Stimulated activated CD4-positive, alpha-beta T cell treated with anti-CD3 and anti-CD28 coated beads, Interleukin-12 subunit alpha, Interleukin-12 subunit beta, amount 100 ng/mL, for 24 hours (primary cell): ENCODE measurements around the gene DUSP2.

Experiments used
- DNase-seq, 2 experiments: peaks; one replicate each; pipeline ENCODE4 v3.0.0-alpha.2; 2020; ENCODE audit warnings: low read depth in 2 of 2

The DUSP2 gene

DNA sequence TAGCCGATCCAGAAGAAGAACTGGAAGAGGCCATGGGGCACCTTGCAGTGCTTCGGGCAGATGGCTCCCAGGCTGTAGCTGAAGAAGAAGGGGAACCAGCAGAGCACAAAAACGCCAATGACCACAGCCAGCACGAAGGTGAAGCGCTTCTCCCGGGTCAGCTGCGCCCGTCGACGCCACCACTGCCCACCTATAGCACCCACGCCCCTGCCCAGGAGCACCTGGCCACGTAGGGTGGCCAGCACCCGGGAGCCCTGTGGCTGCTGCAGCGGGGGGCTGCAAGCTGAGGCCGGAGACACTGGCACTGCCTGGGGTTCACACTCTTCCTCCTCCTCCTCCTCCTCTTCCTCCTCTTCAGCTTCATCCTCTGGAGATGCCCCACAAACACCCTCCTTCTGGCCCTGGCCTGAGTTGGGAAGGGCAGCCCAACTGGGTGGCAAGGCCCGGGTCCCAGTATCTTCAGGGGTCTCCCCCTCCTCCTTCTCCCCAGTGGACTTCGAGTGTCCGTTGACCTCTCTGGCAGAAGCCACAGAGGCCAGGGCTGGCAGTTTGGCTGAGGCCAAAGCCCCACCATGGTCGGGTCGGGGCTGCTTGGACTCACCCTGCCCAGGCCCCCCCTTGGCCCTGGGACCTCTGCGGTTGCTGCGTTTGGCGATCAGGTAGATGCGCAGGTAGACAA, 30.2 kb downstream of the DUSP2 start:
- DNase-seq = no peak

GRCh38 chr2:96114546-96114902, 30.7 kb downstream of the DUSP2 start:
- DNase-seq = no peak

DNA sequence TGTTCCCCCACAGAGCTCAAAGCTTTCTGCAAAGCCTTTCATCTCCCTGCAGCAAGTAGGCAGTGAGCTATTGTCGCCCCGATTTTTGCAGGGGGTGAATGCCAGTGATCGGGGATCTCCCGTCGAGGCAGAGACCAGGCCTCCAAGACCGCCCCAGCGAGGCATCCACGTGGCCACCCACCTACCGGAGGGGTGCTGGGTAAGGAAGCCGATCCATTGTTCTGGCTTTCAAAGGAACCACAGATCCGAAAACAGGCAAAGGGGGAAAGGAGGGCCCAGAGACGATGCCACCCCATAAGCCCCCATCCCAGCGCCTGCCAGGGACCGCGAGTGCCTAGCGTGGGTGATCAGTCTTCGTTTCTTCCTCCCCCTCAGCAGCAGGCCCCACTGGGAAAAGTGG, 31.3 kb downstream of the DUSP2 start:
- no peak for DNase-seq

DNA sequence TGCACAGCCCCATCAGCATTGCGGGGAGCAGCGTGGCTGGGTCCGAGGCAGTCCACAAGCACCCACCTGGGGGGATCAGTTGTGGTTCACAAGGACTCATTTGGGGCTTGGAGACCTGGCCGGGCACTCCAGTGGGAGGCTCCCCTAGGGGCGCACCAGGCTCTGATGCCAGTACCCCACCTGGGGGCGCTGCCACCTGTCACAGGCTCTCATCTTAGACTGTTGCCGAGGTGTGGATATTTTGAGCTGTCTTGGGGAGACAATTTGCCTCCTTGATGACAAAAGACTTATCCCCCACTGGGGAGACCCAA, 31.9 kb downstream of the DUSP2 start:
- no peak for DNase-seq

GRCh38 chr2:96112501-96113366, 32.5 kb downstream of the DUSP2 start:
- DNase-seq = no peak

- DNase-seq = no peak
Observed at GRCh38 chr2:96111823-96112500, 33.3 kb downstream of the DUSP2 start.

- DNase-seq = no peak
Observed at GRCh38 chr2:96111257-96111640, 34.0 kb downstream of the DUSP2 start.

- DNase-seq = no peak
Observed at GRCh38 chr2:96110621-96111256, 34.5 kb downstream of the DUSP2 start.

GRCh38 chr2:96109931-96110511, 35.2 kb downstream of the DUSP2 start:
- DNase-seq = no peak

GRCh38 chr2:96109361-96109680, 35.9 kb downstream of the DUSP2 start:
- DNase-seq = no peak

DNA sequence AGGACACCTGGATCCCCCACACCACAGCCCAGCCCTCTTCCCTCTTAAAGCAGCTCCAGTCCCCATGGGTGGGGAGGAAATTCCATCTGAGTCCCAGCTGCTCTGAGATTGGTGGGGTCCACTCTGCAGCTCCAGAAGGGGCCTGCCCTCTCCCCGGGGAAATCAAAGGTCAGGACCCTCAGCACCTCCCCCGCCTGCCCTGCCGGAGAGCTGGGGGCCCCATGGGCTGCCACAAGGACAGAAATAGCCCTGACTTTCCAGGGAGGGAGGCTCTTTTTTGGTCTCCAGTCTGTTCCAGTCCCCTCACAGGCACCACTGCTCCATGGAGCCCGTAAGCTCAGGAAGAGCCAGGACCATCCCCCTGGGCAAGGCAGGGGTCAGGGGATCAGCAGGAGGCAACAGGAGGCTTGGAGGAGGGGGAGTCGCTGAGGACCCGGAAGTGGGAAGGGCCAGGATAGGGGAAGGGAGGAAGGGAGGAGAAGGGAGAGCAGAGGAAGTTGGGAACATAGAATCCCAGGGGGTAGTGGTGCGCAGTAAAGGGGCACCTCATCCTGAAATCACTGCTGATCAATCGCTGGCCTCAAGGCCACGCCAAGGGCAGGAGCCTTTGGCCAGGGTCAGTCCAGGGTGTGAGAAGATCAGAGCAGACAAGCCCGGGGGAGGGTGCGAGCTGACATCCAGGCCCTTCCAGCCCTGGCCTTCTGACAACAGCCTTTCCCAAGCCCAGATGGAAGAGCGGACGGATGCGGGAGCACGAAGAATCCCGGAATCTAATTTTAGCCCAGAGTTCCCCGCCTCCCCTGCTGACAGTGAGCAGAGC, 36.5 kb downstream of the DUSP2 start:
- no peak for DNase-seq

DNA sequence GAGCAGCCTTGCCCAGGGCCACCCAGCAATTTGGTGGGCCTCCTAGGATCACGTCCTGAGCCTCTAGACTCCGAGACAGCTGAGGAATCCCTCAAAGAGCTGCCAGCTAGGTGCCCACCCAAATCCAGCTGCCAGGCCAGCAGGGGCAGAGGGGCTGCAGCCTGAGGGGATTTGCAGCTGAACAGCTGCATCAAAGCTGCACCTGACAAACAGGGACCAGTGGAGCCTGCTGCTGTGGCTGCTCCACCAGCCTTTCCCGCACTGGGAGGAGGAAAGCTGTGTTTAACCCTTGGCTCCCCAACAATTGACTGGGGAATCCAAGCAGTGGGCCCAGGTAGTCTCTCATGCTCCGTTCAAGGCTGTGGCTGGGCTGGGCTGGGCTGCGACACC, 37.1 kb downstream of the DUSP2 start:
- no peak for DNase-seq

DNA sequence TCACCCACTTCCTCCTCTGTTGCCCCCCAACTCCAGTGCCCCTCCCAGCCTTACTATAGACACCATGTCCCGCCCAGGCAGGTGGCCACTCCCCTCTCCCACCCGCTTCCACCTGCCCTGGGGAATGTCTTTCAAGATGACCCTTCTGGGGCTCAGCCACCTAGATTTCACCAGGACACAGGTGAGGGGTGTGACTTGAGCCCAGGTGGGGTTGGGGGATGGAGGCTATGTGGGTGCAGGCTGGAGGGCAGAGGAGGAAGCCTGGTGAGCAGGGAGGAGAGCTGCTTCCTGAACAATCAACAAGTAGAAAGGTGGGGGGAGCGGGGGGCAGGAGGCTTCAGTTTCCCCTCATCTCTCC, 37.6 kb downstream of the DUSP2 start:
- no peak for DNase-seq

DNA sequence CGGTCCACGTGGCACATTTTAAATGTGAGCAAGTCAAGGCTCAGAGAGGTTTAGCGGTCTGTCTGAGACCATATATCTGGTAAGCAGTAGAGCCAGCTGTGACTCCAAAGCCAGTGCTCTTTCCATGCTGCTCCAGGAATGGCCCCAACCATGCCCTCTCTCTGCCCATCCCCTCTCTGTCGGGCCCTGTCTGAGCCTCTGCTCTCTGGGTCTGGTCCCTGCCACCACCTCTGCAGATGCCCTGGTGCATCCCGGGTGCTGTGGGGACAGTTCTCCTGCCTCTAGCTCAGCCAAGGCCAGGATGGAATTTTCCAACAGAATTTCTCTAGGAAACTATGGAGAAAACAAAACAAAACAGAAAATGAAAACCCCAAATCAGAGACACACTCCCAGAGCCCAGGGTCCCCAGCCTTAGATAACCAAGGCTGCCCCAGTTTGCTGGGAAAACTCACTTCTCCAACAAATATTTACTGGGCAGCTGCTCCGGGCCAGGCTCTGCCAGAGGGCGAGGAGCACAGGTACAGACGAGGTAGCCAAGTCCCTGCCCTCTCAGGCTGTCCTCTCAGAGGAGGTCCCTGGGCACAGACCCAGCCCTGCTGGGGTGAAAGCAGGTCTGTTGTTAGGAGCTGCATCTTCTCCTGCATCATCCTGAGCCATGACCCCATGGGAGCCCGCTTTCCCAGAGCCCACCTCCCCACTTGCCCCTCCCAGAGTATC, 38.1 kb downstream of the DUSP2 start:
- DNase-seq = no peak

- DNase-seq = no peak
Observed at GRCh38 chr2:96105994-96106715, 39.1 kb downstream of the DUSP2 start.

DNA sequence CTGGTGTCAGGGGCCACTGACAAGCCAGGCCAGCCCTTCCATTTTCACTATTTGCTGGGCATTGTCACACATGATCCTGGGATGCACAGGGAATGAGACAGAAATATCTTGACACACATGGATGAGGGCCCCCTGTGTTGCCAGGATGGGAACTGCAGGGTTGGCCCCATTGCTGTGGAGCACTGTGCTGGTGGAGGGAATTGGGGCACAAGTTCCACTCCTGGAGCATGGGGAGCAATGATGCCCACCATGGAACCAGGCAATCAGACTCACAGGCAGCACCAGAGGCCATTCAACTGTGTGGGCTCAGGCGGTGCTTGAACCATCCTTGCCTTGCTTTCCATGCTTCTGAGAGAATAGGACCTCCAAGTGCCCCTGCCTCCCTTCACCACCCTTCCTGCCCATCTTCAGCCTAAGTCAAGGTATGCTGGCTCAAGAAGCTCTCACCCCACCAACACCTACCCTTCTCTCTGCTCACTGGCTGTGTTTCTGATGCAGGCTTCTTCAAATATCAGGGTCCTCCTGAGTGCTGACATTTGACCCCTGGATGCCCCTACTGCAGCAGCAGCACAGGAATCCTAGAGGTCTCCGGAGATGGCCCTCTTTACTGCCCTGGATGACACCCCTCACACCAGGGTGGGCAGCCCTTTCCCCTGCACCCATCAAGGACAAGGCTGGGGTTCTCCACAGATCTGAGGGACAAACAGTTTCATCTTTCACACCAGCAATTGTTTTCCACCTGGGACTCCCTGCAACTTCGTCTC, 39.9 kb downstream of the DUSP2 start:
- DNase-seq = no peak

- DNase-seq = no peak
Observed at GRCh38 chr2:96104487-96104861, 40.8 kb downstream of the DUSP2 start.

GRCh38 chr2:96103761-96104486, 41.3 kb downstream of the DUSP2 start:
- no peak for DNase-seq

DNA sequence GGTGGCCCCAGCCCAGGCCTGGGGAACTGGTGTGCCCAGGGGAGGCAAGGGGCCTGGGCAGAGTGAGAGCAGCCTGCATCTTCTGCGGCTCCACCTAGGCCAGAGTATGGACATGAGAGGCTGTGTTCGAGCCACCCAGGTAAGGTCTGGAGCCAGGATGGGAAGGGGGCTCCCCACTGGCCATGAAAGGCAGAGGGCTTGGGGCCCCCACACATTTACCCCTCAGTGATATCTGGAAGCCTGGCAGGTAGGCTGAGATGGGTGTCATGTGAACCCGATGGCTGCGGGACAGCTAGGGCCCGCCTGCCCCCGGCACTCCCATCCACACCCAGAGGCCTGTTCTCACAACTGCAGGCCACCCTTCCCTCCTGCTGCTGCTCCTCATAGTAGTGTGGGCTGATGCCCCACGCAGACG, 42.0 kb downstream of the DUSP2 start:
- no peak for DNase-seq
